Measurements from ENCODE around the gene CD70.
"Not testable (repeated sequence)": the region's sequence is repeated elsewhere in the genome, so short reads cannot be mapped to it uniquely, and the experiment has no call there.

- not testable (repeated sequence) for TF ChIP-seq EZH2 (IDR thresholded peaks at IDR 0.05; ENCODE audit: borderline replicate concordance, insufficient read depth, low read depth, low read length, poor library complexity, severe bottlenecking); CTCF (IDR thresholded peaks at IDR 0.05)
These were observed 8.2 kb downstream of the CD70 start for GRCh38 chr19:6582515-6583484.
